Cardiac fibroblast (primary cell): ENCODE measurements around the gene MPPED1.

Experiments
- DNase-seq, 2 donors: peaks; one replicate each; pipeline versions ENCODE4 v3.0.0 to v3.0.0-alpha.2; 2010; ENCODE audit warnings: low read depth in 2 of 2
- H3K4me3 ChIP-seq, 2 donors: replicated peaks in 1 of 2; 1 replicate in 1 of 2; 2 replicates in 1 of 2; pipeline ENCODE4 v1.5.1; 2011; ENCODE audit warnings: low read depth in 2 of 2, low read length in 2 of 2, mild to moderate bottlenecking in 2 of 2, moderate library complexity in 1 of 2
- CTCF ChIP-seq: IDR thresholded peaks from one replicate; pipeline ENCODE4 v1.5.1; 2011; ENCODE audit warnings: low read depth, mild to moderate bottlenecking, low read length, inconsistent platforms

Gene MPPED1

GRCh38 chr22:43440104-43440387 lies 28.2 kb downstream of the MPPED1 start:
- no peak for DNase-seq
- TF ChIP-seq CTCF: no peak
- no peak overlapping the region for H3K4me3 ChIP-seq

GRCh38 chr22:43440556-43440955 lies 28.7 kb downstream of the MPPED1 start:
- TF ChIP-seq CTCF: no peak

DNA sequence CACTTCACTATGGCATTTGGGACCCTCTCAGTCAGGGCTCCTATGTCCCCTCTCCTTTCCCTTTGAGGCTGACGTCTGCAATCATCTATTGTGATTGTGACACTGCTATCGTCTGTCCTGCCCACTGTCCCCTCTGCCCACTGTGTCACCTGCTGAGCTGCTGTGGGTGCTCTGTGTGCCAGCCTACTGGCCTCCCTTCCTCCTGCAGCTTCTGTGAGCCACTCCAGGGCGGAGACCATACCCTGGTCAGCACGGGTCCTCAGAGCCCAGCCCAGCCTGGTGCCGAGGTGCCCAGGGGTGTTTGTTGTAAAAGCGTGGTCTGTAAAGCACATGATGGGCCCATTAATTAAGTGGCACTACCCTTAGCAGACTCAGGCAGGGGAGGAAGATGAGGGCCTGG lies 29.4 kb downstream of the MPPED1 start:
- H3K4me3 ChIP-seq: no peak overlapping the region
- no peak for DNase-seq
- TF ChIP-seq CTCF: no peak

More at GRCh38 chr22:43440556-43440955, 28.7 kb downstream of the MPPED1 start:
- H3K4me3 ChIP-seq: no peak overlapping the region
- no peak for DNase-seq

DNA sequence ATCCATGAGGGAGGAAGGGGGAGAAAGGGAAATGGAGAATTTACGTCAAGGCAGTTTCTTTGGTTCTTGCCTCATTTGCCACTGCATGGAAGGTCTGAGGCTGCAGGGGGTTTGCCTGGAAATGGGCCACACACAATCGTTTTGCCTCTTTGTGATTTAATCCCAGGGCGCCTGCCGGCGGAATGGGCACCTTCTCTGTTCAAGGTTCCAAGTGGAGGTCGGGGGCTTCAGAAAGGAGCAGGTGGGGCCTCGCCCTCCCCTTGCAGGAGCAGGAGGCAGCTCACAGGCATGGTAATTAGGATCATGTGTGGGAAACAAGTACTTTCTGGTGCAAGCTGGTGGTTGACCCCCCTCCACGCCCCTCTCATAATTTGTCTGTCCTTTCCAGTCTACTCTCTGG lies 29.9 kb downstream of the MPPED1 start:
- no peak overlapping the region for H3K4me3 ChIP-seq
- TF ChIP-seq CTCF: no peak
- no peak for DNase-seq

- DNase-seq: no peak
- H3K4me3 ChIP-seq: no peak overlapping the region
- no peak for TF ChIP-seq CTCF
Measured at GRCh38 chr22:43442386-43443151, 30.8 kb downstream of the MPPED1 start.

- DNase-seq: no peak
- no peak for TF ChIP-seq CTCF
- no peak overlapping the region for H3K4me3 ChIP-seq
Measured at GRCh38 chr22:43443152-43443471, 31.3 kb downstream of the MPPED1 start.

DNA sequence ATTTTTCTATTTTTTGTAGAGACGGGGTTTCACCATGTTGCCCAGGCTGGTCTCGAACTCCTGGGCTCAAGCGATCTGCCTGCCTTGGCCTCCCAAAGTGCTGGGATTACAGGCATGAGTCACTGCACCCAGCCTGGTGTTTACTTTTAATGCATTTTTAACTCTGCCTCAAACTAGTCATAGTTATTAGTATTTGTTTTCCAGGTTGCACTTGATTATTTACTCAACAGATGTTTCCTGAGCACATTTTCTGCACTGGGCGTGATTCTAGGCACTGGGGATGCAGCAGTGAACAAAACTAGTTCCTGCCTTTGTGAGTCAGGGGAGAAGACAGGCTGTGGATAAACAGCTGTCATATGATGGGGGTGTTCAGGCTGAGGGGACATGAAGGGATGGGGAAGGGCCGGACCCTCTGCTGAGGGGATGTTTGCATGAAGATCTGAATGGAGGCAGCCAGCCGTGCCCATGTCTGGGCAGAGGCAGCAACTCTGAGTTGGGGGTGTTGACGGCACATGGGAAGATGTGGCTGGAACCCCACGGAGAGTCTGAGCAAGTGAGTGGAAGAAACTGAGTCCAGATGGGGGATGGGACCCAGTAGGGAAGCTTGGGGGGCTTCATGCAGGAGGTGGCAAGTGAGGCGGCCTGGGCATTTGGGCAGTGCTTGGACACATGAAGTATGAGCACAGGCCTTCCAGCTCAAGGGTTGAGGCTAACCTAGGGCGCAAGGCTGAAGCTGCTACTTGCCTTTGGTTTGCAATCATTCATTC lies 34.4 kb downstream of the MPPED1 start:
- H3K4me3 ChIP-seq: no peak overlapping the region
- no peak for DNase-seq
- no peak for TF ChIP-seq CTCF
